Measurements from ENCODE around the gene ZNF280B.

- TF ChIP-seq SMAD1 (IDR thresholded peaks at IDR 0.05; ENCODE audit: low read depth, low read length, partially characterized antibody) (no peak), GABPA (tag; conservative IDR thresholded peaks at IDR 0.05; ENCODE audit: low read depth) (no peak), SIRT6 (IDR thresholded peaks at IDR 0.05; ENCODE audit: low read depth, low read length) (no peak), NFYB (IDR thresholded peaks at IDR 0.05; ENCODE audit: extremely low read depth, insufficient read length) (no peak), ESRRA (IDR thresholded peaks at IDR 0.05; ENCODE audit: borderline replicate concordance, low read depth) (no peak), CREB1 (IDR thresholded peaks at IDR 0.05) (no peak), CREB1 (CRISPR knock-in tag; IDR thresholded peaks at IDR 0.05) (no peak), EHMT2 (IDR thresholded peaks at IDR 0.05) (no peak), ZBTB26 (CRISPR knock-in tag; IDR thresholded peaks at IDR 0.05) (0 out of 2 replicates have a peak, but pooled peaks have one; percentile 25), SP1 (CRISPR knock-in tag; IDR thresholded peaks at IDR 0.05) (no peak), ATF7 (IDR thresholded peaks at IDR 0.05) (no peak), POLR2A (conservative IDR thresholded peaks at IDR 0.05) (no peak), CBX5 (IDR thresholded peaks at IDR 0.05; ENCODE audit: borderline replicate concordance, low read depth) (no peak)
- TF ChIP-seq, protein P1, sequence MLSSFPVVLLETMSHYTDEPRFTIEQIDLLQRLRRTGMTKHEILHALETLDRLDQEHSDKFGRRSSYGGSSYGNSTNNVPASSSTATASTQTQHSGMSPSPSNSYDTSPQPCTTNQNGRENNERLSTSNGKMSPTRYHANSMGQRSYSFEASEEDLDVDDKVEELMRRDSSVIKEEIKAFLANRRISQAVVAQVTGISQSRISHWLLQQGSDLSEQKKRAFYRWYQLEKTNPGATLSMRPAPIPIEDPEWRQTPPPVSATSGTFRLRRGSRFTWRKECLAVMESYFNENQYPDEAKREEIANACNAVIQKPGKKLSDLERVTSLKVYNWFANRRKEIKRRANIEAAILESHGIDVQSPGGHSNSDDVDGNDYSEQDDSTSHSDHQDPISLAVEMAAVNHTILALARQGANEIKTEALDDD (IDR thresholded peaks at IDR 0.05) = no peak
- TF ChIP-seq, protein P2, sequence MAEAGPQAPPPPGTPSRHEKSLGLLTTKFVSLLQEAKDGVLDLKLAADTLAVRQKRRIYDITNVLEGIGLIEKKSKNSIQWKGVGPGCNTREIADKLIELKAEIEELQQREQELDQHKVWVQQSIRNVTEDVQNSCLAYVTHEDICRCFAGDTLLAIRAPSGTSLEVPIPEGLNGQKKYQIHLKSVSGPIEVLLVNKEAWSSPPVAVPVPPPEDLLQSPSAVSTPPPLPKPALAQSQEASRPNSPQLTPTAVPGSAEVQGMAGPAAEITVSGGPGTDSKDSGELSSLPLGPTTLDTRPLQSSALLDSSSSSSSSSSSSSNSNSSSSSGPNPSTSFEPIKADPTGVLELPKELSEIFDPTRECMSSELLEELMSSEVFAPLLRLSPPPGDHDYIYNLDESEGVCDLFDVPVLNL (CRISPR knock-in tag; IDR thresholded peaks at IDR 0.05; ENCODE audit: low read depth) = no peak
Measured at GRCh38 chr22:22474733-22475132, 33.8 kb downstream of the ZNF280B start.

Measured in K562 (cell line).